ENCODE measurements around the gene SH3BP4. TPM values are rescaled to one million over a fixed set of nuclear protein-coding genes. Genes with fewer than 3 reads are reported as not detected.

Gene SH3BP4
- total RNA-seq, 1 donor from 2014 or later = 9.6 TPM

DNA sequence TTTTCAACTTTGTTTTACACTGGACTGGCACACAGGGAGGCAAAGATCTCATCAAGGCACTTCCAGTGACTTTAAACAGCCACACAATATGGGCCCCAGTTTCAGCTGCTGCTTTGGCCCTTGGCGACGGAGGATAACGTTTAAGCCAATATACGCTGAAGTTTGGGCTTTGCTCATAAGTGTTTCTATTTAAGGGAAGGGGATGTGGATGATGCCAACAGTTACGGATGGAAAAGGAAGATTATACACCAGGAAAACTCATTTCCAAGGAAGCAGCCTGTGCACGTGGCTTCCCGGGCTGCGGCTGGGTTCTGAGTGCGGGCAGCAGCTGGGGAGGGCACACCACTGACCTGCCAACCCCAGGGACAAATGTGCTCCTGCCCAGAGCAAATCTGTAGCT, 151.1 kb downstream of the SH3BP4 start:
- intact Hi-C loops (cut with micrococcal nuclease) = loop anchor here (10.0 kb wide), 1 partner anchor 228 kb away; no protein-coding TSS in a partner anchor
- DNase-seq = no peak
- H3K27me3 ChIP-seq (ENCODE audit: low read depth) = no peaks in the 10 kb centered on the region
- H3K36me3 ChIP-seq = no peaks in the 10 kb centered on the region
- H3K4me1 ChIP-seq = peaks cover 12% of the 10 kb centered on the region
- no peaks in the 10 kb centered on the region for H3K9me3 ChIP-seq (replicated peaks)
- H3K4me3 ChIP-seq = no peak overlapping the region
- TF ChIP-seq, protein P1, sequence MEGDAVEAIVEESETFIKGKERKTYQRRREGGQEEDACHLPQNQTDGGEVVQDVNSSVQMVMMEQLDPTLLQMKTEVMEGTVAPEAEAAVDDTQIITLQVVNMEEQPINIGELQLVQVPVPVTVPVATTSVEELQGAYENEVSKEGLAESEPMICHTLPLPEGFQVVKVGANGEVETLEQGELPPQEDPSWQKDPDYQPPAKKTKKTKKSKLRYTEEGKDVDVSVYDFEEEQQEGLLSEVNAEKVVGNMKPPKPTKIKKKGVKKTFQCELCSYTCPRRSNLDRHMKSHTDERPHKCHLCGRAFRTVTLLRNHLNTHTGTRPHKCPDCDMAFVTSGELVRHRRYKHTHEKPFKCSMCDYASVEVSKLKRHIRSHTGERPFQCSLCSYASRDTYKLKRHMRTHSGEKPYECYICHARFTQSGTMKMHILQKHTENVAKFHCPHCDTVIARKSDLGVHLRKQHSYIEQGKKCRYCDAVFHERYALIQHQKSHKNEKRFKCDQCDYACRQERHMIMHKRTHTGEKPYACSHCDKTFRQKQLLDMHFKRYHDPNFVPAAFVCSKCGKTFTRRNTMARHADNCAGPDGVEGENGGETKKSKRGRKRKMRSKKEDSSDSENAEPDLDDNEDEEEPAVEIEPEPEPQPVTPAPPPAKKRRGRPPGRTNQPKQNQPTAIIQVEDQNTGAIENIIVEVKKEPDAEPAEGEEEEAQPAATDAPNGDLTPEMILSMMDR (IDR thresholded peaks at IDR 0.05; ENCODE audit: borderline replicate concordance) = no peak
- no peak overlapping the region for H3K27ac ChIP-seq (replicated peaks)
